ENCODE results near the gene TGFB3.
"Not testable (repeated sequence)": the region's sequence is repeated elsewhere in the genome, so short reads cannot be mapped to it uniquely, and the experiment has no call there.

Gene TGFB3

GRCh38 chr14:75944607-75945241, 37.1 kb downstream of the TGFB3 start:
- DNase-seq, result no peak

GRCh38 chr14:75941030-75941429, 40.8 kb downstream of the TGFB3 start:
- DNase-seq, result no peak

- DNase-seq, result no peak
These were observed 42.6 kb downstream of the TGFB3 start for GRCh38 chr14:75939200-75939599.

GRCh38 chr14:75934998-75935628, 46.7 kb downstream of the TGFB3 start:
- DNase-seq, result no peak

- DNase-seq, result no peak
These were observed 48.0 kb downstream of the TGFB3 start for GRCh38 chr14:75933712-75934296.

GRCh38 chr14:75928690-75929181, 53.1 kb downstream of the TGFB3 start:
- no peak for DNase-seq

GRCh38 chr14:75927564-75928087, 54.2 kb downstream of the TGFB3 start:
- DNase-seq, result no peak

- DNase-seq, result no peak
These were observed 55.2 kb downstream of the TGFB3 start for GRCh38 chr14:75926431-75927115.

GRCh38 chr14:75925141-75925840, 56.5 kb downstream of the TGFB3 start:
- not testable (repeated sequence) for DNase-seq

GRCh38 chr14:75920421-75920820, 61.4 kb downstream of the TGFB3 start:
- not testable (repeated sequence) for DNase-seq

- DNase-seq, result no peak
These were observed 63.9 kb downstream of the TGFB3 start for GRCh38 chr14:75917946-75918335.

- no peak for DNase-seq
These were observed 64.4 kb downstream of the TGFB3 start for GRCh38 chr14:75917322-75917945.

- no peak for DNase-seq
These were observed 66.8 kb downstream of the TGFB3 start for GRCh38 chr14:75915045-75915444.

GRCh38 chr14:75913183-75913582, 68.6 kb downstream of the TGFB3 start:
- DNase-seq, result no peak

GRCh38 chr14:75911883-75912282, 69.9 kb downstream of the TGFB3 start:
- DNase-seq, result no peak

- no peak for DNase-seq
These were observed 71.7 kb downstream of the TGFB3 start for GRCh38 chr14:75910048-75910447.

GRCh38 chr14:75909630-75910029, 72.2 kb downstream of the TGFB3 start:
- no peak for DNase-seq
